GM18498 (cell line): Measurements from ENCODE around the gene FAM98C.
"Not testable (repeated sequence)": the region's sequence is repeated elsewhere in the genome, so short reads cannot be mapped to it uniquely, and the experiment has no call there.

Experiments used
- ATAC-seq: cut with Tn5 transposase; IDR thresholded peaks from one replicate; pipeline ENCODE4 v1.9.1; 2021; ENCODE audit warnings: mild to moderate bottlenecking, moderate library complexity; ENCODE audit not compliant: unreplicated experiment

Gene FAM98C

DNA sequence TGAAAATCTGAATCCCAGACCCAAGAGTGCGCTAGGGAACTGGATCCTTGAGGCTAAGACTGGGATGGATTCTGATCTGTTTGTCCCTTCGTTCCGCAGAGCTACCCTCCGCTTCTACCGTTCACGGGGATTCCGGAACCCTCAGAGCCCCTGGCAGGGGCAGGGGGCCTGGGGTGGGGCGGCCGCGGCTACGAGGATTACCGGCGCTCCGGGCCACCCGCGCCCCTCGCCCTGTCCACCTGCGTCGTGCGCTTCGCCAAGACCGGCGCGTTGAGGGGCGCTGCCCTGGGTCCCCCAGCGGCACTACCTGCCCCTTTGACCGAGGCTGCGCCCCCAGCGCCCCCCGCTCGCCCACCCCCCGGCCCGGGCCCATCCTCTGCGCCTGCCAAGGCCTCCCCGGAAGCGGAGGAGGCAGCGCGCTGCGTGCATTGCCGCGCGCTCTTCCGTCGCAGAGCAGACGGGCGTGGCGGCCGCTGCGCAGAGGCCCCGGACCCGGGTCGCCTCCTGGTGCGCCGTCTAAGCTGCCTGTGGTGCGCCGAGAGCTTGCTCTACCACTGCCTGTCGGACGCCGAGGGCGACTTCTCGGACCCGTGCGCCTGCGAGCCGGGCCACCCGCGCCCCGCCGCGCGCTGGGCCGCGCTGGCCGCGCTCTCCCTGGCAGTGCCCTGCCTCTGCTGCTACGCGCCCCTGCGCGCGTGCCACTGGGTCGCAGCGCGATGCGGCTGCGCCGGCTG, 7.3 kb upstream of the FAM98C start:
- ATAC-seq, result no peak

DNA sequence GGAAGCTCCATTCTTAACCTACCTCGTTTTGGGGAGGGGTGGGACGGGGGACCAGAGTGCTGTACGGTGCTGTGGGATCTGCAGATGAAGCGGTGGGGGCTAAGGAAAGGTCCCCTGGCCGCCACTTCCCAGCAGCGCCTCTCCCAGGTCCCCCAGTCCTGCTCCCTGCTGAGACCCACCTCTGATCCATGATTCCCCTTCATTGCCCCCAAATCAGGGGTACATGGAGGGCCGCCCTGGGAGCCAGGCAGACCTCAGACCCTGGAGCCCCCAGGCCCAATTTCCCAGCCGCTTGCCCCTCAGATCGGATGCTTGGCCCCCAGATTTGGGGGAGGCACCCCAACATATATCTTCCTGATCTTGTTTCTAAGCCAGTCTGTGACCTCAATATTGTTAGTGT, 3.8 kb upstream of the FAM98C start:
- ATAC-seq, result no peak

DNA sequence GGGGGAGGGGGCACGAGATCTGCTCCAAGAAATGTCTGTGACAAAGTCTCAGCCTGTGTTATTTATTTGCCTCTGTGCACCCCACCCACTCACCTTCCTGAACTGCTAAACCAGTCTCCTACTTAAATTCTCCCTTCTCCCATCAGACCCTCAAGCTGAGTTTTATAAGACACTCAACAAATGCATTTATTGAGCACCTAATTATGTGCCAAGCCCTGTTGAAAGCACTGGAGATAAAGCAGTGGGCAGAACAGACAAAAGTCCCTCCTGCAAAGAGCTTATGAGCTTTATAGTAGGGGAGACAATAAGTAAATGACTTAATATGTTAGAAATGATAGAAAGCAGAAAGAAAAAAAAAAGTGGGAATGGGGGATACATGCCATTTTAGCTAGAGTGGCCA, 3.4 kb upstream of the FAM98C start:
- no peak for ATAC-seq

DNA sequence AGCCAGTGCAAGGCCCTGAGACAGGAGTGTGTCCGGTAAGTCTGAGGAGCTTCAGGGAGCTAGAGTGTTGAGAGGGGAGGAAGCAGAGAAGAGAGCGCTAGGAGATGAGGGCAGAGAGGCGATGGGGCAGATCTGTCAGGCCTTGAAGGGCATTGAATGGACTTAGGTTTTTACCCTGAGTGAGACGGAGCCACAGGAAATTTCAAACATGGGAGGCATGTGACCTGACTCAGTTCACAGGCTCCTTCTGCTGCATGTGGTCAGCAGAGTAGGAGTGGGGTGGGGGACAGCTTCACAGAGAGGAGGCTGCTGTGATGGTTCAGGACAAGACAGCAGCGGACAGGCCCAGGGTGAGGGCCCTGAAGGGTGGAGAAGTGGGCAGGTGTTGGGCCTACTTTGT, 2.5 kb upstream of the FAM98C start:
- no peak for ATAC-seq

DNA sequence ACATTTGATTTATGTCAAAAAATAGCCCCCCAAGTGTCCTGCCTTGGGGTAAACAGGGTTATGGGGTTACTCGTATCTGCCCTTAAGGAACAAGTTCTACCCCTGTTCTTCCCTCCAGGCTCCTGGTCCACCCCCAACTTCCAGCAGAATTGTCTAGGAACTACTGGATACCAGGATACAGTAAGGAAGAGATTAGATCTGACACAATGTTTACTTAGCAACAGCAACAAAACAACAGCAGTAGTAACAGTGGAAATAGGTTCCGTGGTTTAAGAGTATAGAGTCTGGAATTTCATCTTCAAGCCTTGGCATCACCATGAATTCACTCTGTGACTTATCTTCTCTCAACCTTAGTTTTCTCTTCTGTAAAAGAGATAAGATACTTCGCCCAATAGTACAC, 1.7 kb upstream of the FAM98C start:
- no peak for ATAC-seq

DNA sequence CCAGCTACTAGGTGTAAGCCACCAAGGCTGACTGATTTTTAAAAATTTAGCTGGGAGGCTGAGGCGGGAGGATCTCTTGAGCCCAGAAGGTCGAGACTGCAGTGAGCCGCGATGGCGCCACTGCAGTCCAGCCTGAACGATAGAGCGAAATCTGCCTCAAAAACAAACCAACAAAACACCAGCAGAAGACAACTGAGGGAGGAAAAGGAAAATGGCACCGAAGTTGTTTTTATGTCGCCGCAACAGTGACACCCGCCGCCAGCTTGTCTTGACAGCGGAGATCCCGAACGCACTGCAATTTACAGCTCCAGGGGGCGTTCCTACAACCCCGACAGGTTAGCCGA, 298 bp upstream of the FAM98C start:
- no peak for ATAC-seq

DNA sequence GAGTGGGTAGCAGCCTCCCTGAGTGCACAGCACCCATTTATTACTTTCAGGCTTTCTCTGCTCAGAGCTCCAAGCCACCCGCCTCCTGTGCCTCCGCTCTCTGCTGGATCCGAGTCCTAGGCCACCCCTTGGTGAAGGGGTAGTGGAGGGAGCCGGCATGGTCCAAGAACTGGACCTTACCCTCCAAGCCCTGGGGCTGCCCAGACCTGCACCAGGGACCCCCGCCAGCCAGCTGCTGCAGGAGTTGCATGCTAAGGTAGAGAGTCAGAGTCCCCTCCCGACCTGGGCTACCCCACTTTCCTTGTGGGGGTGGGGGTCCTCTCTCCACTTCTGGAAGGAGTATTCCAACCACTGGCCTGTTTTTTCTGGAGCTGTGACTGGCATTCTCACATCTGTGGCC, 2.0 kb downstream of the FAM98C start:
- no peak for ATAC-seq

DNA sequence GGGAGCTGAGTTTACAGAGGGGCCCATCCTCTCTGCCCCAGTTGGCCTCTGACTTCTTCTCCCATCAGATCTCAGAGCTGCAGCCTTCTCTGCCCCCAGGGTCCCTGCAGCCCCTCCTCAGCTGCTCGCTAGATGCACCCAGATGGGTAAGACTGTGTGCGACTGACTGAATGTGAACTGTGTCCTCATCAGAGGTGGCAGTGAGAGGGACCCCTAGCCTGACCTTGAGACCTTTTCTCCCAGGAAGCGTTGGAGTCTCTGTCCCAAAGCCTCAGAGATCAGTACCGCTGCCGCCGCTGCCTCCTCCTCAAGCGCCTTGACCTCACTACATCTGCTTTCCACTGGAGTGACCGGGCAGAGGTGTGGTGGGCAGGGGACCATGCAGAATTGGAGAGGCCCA, 2.4 kb downstream of the FAM98C start:
- no peak for ATAC-seq

DNA sequence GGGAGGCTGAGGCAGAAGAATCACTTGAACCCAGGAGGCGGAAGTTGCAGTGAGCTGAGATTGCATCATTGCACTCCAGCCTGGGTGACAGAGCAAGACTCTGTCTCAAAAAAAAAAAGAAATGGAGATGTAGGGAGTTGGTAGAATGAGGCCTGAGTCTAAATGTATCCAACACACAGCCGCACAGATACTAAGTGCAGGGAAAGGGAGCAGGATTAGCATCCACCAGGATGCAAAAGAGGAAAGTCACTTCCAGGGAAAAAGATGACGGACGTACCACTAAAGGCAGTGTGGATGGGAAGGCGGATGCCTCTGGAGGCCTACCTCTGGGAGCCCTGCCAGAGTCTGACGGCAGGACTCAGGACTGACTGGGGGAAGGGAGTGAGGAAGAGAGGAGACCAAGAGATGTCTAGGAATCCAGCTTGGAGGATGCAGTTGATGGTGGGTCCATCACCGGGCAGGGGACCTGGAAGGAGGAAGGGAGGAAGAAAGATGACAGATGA, 6.8 kb downstream of the FAM98C start:
- no peak for ATAC-seq

DNA sequence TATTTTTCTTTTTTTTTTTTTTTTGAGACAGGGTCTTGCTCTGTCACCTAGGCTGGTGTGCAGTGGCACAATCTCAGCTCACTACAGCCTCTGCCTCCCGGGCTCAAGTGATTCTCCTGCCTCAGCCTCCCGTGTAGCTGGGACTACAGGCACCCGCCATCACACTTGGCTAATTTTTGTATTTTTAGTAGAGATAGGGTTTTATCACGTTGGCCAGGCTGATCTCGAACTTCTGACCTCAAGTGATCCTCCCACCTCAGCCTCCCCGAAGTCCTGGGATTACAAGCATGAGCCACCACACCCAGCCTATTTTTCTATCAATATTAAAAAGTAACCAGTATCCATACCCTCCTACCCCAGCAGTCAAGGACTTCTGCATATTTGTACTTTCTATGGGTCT, 7.5 kb downstream of the FAM98C start:
- ATAC-seq, result not testable (repeated sequence)

DNA sequence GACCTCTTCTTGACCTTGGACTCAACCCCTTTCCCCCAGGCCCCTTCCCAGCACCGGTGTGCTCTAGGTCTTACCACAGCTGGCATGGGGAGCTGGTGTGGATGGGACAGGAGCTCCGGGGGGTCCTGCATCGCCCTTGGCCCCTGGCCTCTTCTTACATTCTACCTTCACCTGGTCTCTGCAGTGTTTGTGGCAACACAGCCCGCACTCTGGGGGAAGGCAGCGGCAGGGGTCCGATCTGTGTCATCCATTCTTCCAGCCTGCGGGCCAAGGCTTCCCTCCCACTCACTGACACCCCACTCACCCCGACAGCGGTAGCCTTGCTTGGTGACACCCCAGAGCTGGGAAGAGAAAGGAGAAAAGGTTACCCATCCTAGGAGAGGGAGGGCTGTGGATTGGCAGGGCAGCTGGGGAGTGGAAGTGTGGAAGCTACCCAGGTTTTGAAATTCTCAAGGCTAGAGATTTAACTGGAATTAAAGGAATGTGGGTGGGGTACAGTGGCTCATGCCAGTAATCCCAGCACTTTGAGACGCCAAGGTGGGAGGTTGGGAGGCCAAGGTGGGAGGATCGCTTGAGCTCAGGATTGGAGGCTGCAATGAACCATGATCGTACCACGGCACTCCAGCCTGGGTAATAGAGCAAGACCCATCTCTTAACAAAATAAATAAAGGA, 8.3 kb downstream of the FAM98C start:
- ATAC-seq, result no peak

DNA sequence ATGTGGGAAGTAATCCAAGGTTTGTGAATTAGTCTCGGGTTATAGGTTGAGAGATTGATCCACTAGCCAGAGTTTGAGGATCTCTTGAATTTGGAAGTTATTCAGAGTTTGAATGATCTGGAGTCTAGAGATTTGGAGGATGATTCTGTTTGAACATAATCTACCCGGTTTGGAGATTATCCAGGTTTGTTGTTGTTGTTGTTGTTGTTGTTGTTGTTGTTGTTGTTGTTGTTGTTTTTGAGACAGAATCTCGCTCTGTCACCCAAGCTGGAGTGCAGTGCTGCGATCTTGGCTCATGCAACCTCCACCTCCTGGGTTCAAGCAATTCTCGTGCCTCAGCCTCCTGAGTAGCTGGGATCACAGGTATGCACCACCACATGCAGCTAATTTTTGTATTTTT, 9.0 kb downstream of the FAM98C start:
- ATAC-seq, result not testable (repeated sequence)

DNA sequence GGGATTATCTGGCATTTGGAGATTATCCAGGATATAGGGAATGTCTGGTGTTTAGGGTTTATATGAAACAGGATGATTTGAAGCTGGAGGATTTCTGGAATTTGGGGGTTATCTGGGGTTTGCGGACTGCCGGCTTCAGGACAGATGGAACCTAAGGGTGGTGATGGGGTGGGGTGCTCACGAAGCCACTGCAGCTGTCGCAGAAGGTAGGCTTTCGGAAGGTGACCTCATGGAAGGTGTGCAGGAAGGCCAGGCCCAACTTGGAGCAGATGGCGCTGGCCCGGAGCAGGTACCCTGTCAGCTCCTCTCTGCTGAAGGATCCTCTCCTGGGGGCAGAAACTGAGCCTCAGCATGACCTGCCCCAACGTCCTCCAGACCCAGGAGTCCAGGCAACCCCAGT, 9.6 kb downstream of the FAM98C start:
- no peak for ATAC-seq

DNA sequence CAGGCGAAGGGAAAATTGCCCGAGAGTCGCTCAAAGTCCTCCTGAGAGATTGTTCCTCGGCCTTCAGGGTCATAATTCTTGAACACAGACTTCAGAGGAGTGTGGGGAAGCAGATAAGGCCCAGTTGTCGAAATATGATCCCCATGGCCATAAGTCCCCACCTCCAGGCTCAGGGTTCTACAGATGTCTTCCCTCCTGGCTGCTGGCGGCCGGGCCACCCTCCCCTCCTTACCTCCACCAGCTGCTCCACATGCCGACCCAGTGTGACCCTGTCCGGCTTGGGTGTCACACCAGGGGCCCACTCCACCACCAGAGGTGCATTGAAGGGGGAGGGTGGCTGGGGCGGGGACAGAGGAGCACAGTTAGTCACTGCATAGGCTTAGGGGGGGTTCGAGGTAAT, 10.1 kb downstream of the FAM98C start:
- ATAC-seq, result no peak

DNA sequence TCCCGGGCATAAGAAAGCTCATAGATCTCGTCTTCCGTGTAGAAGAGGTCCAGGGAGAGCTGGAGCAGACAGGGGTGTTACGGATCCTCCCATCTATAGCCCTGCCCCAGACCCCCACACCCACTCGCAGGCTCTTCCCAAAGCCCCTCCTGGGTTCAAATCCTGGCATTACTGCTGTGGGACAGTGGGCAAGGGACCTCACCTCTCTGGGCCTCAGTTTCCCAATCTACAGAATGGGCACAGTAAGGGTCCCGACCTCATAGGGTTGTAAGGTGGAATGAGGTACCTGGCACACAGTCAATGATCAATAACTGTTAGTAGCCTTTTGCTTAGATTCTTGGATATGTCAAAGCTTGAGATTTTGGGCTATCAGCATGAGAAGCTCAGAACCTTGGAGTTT, 10.5 kb downstream of the FAM98C start:
- no peak for ATAC-seq

DNA sequence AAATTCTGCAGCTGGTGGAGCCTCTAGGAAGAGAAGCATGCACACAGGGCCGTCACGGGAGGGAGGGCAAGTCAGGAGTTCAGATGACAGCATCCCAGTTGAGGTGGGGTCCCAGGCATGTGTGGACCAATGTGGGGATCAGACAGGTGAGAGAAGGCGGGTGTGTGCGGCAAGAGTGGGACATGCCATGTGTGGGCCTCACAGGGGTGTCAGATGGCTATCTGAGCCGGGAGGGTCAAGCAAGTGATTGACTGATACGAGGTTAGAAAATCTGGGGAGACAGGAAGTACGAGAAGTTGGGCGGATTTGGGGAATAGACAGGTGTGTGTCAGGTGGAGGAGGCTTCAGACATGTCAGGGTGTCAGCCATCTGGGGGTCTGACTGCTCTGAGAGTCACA, 14.3 kb downstream of the FAM98C start:
- no peak for ATAC-seq

DNA sequence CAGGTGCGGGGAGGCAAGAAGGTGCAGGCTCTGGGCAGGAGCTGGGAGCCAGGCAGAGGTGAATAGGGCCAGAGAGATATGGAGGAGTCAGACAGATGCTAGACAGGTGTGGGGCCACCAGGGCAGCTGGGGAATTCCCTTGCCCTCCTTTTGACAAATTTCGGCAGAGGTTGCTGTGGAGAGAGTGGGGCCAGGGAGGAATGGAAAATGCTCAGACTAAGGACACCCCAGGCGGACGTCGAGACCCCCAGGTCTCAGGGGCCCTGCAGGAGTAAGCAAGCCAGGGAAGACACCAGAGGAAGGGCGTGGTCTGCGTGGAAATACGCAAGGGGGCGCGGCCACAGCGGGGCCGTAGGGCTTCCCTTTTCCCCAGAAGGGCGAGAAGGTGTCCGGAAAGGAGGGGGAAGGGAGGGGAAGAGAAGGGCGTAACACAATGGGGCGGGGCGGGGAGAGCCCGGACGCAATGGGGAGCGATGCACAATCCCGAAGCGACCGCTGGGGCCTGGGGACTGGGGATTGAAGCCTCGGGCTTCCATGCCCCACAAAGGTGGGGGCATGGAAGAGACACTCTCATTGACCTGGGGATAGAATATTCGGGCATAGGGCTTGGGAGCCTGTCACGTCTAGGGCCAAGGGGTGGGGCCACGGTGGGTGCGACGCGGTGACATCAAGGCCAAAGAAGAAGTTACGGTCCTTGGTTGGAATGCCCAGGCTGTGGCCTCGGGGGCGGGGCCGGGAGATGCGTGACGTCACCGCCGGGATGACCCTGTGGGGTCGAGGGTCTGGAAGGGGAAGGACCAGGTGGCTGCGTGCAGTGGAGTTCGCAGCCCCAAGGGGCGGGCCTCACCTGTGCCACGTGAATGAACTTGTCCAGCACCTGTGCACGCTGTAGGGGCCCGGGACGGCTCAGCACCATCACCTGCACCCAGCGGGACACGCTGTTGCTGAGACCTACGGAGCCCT, 14.9 kb downstream of the FAM98C start:
- ATAC-seq, result no peak

DNA sequence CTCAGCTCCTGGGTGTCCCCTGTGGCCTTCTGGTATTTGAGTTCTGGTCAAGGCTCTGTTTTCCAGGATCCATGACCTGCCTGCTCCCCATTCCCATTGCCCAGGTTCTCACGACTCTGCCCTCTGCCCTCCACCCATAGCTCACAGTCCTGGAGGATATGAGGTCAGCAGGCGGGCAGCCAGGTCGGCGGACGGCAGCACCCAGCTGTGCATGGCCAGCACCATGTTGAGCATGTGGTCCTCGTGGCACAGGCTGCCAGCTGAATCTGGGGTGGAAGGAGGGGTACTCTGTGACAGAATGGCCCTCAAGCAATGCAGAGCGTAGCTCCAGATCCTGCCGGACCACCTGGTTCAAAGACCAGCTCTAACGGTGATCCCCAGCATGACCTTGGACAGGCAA, 18.0 kb downstream of the FAM98C start:
- no peak for ATAC-seq

DNA sequence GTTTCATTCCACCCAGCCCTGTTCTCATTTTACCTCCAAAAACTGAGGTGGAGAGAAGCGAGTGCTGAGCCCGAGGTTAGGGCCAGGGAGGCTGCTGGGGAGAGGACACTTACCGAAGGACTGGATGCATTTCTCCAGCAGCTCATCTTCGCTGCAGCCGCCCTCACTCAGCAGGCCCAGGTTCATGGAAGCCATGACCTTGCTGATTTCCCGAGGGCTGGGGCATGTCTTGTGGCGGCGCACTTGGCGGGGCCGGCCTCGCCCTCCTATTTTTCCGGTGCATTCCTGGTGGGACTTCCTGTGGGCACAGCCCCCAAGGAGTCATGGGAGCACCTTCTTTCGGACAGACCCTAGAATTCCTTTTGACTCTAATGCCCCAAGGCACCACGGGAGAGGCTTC, 19.0 kb downstream of the FAM98C start:
- no peak for ATAC-seq

DNA sequence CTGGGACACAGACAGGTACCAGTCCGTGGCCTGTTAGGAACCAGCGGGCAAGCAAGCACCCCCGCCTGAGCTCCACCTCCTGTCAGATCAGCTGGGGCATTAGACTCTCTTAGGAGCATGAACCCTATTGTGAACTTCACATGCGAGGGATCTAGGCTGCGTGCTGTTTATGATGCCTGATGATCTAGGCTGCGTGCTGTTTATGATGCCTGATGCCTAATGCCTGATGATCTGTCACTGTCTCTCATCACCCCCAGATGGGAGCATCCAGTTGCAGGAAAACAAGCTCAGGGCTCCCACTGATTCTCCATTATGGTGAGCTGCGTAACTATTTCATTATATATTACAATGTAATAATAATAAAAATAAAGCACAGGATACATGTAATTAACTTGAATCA, 19.5 kb downstream of the FAM98C start:
- ATAC-seq, result no peak

DNA sequence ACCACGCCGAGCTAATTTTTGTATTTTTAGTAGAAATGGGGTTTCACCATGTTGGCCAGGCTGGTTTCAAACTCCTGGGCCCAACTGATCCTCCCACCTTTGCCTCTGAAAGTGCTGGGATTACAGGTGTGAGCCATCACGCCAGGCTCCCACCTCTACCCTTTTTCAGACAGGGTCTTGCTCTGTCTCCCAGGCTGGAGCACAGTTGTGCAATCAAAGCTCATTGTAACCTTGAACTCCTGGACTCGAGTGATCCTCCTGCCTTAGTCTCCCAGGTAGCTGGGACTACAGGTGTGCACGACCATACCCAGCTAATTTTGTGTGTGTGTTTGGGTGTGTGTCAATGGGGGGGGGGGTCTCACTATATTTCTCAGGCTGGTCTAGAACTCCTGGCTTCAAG, 21.4 kb downstream of the FAM98C start:
- no peak for ATAC-seq
